NCI-H1105 (cell line): ENCODE data around the gene PPT1.
A peak's percentile ranks its signal among the peaks of the same experiment; 100 is the strongest.
"Not testable (repeated sequence)": the region's sequence is repeated elsewhere in the genome, so short reads cannot be mapped to it uniquely, and the experiment has no call there.

Source experiments
- DNase-seq: peaks from one replicate; lab custom pipeline; 2025; lab: John Stamatoyannopoulos, UW

The PPT1 gene

DNA sequence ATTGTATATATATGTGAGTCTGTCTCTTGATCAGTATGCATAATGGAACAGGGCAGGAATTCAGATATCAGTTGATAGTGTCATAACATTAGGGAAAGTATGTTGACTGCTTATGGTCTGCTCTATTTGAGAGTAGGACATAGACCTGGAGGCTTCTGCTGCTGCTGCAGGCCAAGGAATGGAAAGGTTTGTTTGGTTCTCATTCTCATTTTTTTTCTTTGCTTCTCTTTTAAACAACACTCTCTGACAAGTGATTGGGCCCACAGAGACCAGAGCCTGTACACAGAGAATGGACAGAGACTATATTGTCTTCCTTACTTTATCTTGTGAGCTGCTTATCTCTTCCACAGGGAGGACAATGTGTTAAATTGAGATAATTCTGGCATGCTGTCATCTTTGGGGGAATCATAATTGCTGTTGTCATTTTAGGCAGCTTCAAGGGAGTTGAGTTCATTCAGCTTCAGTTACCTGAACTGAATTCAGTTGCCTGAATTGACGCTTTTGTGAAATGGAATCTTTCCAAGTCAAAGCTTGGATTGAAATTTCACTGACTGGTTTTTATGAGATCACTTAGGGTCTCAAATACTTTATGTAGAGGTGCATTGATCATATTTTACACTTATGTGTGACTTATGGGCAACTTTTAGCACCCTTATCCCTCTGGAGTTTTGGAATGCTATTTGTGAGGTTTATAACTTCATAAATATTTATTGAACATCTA lies 39.6 kb downstream of the PPT1 start:
- no peak for DNase-seq

DNA sequence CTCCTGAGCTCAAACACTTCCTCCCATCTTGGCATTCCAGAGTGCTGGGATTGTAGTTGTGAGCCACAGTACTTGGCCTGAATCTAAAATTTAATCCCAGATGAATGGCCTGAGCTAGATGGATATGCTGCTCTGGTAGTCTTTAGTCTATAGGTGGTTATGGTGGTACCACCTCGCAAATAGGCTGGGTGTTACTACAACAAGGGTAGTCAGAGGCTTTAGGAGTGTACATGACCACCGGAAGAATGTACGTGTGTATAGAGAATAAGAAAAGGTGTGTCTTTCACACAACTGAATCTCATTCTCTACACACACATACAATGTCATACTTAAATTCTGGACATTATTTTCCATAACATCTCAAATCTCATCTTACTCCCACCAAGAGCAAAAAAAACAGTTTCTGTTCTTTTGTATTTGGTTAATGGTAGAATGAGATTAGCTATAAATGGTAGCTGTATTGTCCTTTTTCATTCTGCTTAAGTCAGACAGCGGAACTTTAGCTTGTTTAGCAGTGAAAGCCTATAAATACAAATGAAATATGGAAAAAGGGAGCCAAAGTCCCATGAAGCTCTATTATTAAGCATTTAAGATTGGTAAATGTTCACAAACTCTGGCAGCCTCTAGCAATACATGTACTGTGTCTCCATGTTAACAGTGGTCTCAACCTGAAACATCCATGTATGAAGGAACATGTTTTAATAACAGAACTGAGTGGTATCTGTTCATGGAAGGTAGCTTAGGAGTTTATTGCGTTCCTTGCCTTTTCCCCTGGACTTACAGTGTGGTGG lies 40.3 kb downstream of the PPT1 start:
- DNase-seq = no peak

DNA sequence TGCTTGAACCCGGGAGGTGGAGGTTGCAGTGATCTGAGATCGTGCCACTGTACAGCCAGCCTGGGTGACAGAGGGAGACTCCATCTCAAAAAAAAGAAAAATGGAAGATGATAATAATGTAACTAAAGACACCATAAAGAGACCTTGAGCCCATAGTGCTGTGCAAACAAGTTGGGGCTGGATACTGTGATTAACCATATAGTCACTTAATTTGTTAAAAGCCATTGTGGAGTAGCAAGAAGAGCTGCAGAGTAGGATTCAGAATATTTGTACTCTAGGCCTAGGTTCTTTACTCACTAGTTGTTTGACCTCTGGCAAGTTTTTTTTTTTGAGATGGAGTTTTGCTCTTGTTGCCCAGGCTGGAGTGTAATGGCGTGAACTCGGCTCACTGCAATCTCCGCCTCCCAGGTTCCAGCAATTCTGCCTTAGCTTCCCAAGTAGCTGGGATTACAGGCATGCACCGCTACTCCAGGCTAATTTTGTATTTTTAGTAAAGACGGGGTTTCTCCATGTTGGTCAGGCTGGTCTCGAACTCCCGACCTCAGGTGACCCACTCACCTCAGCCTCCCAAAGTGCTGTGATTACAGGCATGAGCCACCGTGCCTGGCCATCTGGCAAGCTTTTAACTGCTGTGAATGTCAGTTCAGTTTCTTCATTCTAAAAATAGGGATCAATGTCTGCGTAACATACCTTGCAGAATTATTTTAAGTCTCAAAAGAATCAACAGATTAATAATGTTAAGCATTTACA lies 43.7 kb downstream of the PPT1 start:
- DNase-seq = no peak

DNA sequence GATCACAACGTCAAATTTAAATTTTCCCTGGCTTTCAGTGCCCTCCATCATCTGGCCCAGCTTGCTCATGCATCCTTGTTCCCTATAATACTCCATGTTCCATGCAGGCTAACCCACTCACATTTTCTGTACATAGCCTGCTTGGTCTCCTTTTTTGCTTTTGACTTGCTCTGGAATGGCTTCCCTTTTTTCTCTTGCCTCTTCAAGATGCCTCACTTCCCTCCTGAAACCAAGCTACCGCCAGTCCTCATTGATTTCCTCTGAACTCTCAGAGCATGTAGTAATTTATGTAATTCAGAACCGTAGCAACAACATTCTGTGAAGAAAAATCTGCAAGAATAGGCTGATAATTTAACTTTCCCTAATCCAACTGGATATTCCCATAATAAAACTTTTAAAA lies 46.2 kb downstream of the PPT1 start:
- DNase-seq = no peak

DNA sequence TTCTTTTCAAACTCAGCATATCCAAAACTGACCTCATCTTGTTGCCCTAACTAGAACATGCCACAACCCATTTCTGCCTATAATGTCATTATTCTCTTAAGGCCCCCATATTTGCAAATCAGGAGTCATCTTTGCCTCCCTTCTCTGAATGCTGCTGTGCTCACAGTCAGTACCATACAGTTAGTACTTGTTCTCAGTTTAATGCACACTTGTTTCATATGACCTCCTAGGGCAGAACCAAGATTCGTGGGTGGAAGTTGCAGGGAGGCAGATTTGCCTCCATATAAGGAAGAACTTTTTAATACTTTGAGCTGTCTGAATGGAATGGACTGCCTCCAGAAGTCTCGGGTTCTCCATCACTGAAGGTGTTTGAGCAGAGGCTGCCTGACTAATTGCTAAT lies 47.3 kb downstream of the PPT1 start:
- DNase-seq = no peak

DNA sequence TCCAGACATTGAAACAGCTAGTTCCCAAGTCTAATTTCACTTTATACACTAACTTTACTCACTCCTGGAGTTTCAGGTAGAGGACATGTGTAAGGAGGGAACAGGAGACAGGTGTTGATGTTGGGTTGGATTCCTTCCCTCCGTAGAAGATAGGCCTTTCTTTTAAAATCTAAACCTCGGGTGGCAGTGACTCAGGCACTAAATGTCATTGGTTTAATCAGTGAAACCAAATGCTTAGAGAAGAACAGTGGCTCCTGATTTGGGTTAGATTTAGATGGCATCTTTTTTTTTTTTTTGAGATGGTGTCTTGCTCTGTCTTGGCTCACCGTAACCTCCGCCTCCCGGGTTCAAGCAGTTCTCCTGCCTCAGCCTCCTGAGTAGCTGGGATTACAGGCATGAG lies 49.3 kb downstream of the PPT1 start:
- no peak for DNase-seq

DNA sequence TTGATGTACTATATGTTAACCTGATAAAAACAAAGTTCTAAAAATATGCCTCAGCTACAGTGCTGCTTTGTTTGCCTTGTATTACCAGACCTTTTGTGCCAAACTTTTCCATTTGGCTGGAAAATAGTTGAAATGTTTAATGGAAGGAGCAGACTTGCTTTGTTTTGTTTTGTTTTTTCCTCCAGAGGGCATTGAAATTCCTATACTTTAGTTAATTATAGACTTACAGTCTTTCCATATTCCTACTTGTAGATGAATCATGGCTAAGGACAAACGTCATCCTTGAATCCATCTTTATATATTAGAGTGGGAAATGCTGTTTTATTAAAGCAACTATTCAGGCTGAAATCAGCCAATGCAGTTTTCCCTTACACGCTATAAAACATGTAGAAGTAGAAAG lies 49.8 kb downstream of the PPT1 start:
- DNase-seq = no peak

DNA sequence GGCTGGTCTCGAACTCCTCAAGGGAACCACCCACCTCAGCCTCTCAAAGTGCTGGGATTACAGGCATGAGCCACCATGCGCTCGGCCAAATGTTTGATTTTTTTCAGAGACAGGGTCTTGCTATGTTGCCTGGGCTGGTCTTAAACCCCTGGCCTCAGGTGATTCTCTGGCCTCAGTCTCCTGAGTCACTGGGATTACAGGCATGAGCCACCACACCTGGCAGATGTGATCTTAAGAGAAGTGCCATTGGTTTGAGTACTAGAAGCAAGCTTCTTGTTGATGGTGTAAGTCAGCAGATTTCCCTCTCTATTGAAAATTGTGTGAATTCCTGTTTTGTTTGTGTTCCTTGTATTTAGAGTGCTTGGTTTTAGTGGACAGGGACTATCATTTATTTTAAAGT lies 51.3 kb downstream of the PPT1 start:
- no peak for DNase-seq

DNA sequence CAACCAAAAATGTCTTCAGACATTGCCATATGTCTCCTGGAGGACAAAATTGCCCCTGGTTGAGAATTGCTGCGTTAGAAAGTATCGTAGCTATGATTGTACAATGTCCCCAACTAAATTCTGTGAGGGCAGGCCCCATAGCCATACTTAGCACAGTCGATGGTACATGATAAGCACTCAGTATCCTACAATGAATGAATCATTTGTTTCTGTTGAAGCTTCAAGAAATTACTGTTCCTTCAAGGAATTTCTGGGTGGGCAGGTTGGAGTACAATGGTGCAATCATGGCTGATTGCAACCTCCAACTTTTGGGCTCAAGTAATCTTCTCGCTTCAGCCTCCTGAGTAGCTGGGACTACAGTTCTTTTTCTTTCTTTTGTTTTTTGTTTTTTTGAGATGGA lies 51.9 kb downstream of the PPT1 start:
- DNase-seq = no peak

DNA sequence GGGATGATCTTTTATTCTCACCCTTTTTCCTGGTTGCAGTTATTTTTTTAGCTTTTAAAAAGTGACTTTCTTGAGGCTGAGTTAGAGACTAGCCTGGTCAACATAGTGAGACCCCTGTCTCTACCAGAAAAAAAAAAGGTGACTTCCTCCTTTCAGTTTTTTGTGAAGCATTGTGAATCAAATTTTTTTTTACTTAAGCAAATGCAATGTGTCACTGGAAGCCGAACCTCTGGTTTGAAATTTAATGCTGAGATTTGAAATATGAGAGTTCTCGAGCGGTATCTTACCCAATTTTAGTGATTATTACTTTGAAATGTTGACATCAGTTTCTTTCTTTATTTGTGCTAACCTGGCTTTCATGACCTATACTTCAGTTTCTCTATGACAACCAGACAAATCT lies 52.9 kb downstream of the PPT1 start:
- no peak for DNase-seq

DNA sequence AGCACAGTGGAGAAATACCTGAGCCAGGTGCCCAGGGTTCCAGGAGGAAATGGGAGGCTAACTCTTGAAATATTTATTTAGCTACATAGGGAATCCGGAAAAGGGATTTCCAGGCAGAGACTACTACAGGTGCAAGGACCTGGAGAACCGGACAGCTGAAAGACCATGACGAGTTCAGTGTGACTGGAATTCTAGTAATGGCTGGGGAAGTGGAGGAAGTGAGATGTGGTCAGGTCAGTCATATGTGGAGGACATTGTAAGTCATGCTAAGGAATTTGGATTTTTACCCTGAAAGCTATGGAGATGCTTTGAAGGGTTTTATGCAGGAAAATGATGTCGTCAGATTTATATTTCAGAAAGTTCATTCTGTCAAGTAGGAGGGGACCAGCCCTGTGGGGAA lies 54.7 kb downstream of the PPT1 start:
- no peak for DNase-seq

DNA sequence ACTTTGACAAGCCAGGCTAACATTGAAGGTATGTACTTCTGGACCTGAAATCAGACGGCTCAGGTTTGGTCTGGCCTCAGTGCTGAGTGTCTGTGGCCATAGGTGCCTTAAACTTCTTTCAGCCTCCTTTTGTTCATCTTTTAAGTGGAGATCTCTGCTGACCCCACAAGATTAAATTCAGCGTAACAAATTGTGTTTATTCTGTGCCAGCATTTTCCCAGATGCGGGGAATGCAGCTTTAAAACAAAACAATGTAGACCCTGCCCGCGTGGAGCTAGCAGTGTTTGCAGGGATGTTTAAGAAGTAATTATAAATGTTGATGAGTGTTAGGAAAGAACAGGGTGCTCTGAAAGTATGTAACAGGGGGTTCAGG lies 55.6 kb downstream of the PPT1 start:
- DNase-seq = no peak

DNA sequence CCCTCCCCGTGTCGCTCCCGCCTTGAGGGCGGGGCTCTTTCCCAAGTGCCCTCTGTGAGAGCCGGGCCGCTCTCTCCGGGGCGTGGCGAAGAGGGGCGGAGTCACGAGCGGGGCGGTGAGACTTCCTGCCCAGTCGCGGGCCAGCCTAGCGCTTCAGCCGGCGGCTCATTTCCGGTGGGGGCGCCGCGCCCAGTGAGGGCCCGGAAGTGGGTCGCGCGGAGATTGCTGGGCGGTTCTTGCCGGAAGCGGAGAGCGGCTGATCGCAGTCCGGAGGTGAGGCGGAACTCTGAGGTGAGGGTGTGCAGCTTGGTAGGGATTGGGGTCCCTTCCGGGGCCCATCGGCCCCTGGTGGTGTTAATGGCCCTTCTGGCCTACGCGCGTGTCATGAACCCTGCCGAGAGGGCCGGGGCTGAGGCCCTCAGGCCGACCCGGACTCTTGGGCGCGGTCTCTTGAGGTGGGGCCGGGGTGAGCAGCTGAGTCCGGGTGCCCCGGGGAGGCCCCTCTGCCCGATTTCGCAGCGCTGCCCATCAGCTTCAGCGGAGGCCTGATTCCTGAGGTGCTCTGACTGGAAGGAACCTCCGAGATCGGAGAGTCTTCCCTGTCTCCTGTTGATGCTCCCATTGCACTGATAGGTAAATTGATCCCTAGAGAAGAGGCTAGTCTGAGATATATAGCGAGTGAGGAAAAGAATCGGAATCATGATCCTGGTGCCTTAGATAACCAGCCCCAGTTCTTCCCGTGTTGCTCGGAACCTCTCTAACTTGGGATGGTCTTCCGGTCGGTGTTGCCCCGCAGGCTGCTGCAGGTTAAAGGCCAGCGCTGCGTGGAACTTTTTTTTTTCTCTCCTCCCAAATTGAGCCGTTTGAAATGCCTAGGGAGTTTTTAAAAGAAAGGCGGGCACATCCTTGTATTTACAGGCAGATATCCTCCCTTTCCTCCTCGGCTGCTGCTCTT lies 56.3 kb downstream of the PPT1 start, which contains the start of gene CAP1:
Gene CAP1, plus strand, starts transcription at position 219 of the 955 bp plus-strand sequence. CDS start 18,618 bp downstream, outside the sequence.
- peak; percentile 99 for DNase-seq

DNA sequence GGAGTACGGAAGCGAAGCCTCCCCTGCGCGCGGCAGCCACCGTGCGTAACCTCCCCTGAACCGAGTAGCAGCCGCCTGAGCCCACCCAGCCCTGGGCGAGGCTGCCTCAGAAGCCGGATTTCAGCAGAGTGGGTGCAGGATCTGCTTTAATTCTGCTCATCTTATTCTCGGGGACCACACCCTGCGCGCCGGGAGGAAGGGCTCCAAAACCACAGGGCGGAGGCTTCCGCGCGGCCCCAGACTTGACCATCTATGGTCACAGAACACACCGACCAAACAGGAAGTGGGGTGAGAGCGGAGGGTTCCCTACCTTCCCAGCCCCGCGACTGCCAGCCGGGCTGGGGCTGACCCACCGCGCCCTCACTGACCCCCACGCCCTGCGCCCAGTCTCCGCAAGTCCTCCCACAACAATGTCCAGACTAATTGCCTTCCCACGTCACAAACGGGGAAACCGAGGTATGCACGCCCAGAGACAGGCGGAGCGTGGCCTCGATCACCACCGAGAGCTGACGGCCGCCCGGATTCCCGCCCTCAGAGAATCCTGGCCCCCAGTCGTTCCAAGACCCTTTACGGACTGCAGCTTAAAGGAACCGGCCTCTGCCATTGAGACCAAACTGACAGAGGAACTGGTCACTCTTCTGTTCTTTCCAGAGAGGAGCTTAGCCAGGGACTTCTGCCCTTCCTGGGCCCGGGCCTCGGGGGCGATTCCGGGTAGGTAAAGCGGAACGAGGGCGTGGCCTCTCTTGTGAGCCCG lies 57.1 kb downstream of the PPT1 start:
- peak; percentile 64 for DNase-seq

DNA sequence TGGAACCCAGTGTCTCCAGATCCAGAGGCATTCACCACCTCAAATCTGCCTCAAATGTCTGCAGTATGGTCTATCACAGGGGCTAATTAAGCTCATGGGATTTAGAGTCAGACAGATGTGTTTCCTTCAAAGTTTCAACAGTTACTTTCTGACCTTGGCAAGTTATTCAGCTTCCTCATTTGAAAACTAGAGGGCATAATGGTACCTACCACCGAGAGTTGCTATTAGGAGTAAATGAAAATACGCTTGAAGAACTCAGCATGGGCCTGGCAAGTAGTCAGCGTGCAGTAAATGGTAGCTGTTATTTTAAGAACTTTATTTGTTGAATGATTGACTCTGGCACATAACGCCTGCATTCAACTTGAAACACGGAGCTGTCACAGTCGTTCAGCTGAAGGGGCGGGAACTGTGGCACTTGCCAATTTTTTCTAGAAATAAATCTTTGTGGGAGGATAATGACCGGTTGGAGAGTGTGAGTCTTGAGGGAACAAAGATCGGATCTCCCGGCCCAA lies 57.8 kb downstream of the PPT1 start:
- DNase-seq = peak; percentile 64

DNA sequence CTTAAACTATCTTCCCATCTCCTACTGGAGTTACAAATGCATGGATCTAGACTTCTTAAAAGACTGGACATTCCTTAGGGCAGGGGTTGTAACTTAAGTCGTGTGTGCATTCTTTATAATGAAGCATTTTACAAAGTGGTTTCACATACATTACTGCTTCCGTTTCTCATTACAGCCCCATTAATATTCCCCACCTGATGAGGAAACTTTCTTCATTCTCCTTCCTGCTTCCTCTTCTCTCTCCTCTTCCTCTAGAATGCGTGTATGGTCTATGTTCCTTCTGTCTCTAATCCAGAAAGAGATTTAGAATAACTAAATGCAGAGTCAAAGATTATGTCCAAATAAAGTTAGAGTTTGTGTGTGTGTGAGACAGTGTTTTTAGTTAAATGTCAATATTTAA lies 58.4 kb downstream of the PPT1 start:
- no peak for DNase-seq

DNA sequence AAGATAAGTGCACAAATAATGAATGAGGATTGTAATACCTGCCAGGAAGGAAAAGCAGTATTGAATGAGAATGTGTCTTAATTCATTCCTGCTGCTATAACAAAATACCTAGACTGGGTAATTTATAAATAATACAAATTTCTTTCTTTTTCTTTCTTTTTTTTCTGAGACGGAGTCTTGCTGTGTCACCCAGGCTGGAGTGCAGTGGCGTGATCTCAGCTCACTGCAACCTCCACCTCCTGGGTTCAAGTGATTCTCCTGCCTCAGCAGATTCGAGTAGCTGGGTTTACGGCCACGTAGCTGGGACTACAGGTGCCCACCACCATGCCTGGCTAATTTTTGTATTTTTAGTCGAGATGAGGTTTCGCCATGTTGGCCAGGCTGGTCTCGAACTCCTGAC lies 59.8 kb downstream of the PPT1 start:
- DNase-seq = not testable (repeated sequence)

DNA sequence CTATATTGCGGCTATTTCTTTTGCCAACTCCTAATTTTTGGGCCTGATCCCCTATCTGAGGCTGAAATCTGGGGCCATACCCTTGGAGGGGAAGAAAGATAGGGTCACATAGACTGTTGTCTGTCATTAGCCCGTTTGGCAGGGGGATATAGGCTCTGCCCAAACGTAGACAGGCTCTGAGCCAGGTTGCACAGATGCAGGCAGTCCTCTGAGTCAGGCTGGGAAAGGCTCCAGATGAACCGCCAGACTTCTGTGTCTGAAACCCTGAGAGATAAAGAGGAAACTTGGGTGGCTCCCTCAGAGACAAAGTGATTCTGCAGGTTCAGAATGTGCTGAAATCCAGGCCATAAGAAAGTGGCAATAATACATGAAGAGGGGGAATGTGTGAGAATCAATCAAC lies 60.5 kb downstream of the PPT1 start:
- no peak for DNase-seq

DNA sequence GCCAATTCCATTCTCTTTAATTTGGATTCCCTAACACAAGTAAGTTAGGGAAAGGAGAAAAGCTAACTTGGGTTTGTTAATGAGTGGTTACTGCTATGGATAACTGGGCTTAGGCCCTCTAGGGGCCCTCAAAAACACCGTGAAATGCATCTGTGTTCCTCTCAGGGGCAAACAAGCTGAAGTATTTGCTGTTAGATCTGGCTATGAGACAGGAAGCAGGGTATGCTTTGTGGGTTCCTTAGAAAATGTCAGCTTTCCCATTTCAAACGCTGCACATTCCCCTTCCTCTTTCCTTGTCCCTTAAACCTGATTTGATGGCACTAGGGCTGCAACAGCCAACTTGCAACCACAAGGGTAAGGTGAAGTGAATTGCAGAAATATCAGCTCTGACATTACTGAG lies 62.2 kb downstream of the PPT1 start:
- no peak for DNase-seq

DNA sequence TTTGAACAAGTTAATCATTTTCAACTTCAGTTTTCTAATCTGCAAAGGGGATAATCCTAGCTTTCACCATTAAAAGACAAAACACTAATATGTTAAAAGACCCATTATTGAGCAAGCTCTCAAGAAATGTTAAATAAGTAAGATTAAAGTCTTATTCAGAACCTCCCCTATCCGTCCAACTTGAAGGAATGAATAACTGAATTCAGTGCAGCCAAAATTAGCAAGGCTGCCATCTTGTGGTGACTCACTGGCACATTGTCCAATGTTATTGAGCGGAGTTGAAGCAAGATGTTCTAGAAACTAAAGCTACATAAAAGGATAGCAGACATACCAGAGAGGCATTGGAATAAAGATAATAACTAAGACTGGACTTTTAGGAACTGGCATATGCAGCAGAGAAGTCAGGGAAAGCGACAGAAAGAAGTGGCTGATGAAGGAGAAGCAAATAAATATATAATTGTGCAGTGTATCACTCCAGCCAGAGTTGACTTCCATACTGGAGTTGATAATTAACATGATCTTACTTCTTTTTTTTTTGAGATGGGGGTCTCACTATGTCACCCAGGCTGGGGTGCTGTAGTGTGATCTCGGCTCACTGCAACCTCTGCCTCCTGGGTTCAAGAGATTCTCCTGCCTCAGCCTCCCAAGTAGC lies 64.7 kb downstream of the PPT1 start:
- peak; percentile 36 for DNase-seq
